Neuron (in vitro differentiated cells): Measurements from ENCODE around the gene PRCP.
"Not testable (repeated sequence)": the region's sequence is repeated elsewhere in the genome, so short reads cannot be mapped to it uniquely, and the experiment has no call there.

Experiments
- H2AFZ ChIP-seq: one replicate; pipeline ENCODE4 v1.6.1; 2013; ENCODE audit warnings: low read depth, mild to moderate bottlenecking, inconsistent platforms, low read length, moderate library complexity
- H3K27me3 ChIP-seq: one replicate; pipeline ENCODE4 v1.6.1; 2013; ENCODE audit warnings: low read length; ENCODE audit not compliant: insufficient read depth
- H3K36me3 ChIP-seq: one replicate; pipeline ENCODE4 v1.6.1; 2013; ENCODE audit warnings: low read length; ENCODE audit not compliant: insufficient read depth
- H3K4me1 ChIP-seq: one replicate; pipeline ENCODE4 v1.6.1; 2013; ENCODE audit warnings: low read length; ENCODE audit not compliant: insufficient read depth
- H3K4me3 ChIP-seq: 2 replicates; pipeline ENCODE4 v1.5.1; 2013; ENCODE audit warnings: mild to moderate bottlenecking, low read length, moderate library complexity
- H3K9me3 ChIP-seq: one replicate; pipeline ENCODE4 v1.6.1; 2013; ENCODE audit warnings: low read length

Gene PRCP

DNA sequence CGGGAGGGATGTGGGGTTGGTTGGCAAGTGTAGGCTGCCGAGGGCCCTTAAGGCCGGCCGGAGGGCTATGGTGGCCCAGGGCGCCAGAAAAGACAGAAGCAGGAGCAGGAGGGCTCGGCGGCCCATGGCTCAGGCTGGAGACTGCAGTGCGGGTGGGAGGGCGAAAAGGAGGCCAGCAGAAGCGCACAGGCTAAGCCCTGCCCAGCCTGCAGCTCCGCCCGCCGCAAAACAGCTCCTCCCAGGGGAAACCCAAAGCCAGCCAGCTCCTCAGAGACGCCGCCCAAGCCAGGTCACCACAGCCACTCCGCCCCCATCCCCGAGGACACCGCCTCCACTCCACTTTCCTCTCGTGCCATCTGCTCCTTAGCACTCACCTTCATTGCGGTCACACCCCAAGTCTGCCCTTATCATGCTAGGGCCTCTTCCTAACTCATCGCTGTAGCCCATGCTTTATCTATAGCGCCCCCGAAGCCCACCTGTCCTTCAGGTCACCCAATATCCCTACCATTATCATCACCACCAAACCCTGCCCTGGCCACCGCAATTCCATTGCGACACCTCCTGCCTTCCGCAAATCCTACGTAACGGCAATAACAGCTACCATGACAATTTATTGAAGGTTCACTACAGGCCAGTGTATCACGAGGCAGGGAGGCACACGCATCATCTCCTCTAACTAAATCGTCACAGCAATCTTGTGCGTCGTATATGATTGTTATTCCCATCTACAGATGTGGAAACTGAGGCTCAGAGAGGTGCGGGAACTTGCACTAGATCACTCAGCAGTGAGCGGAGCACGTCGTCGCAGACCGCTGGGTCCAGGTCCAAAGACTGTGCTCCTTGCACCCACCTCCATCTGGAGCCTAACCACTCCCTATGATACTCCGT, at the start of gene PRCP:
Gene PRCP (minus strand): TSS at position 154 of the 888 bp plus-strand sequence. CDS start 28 bp downstream, at position 126.
- Histone ChIP-seq H3K4me3 (peak within 1 kb of the TSS; percentile 80), H3K9me3 (no peaks in the 10 kb centered on the region), H3K36me3 (no peaks in the 10 kb centered on the region), H2AFZ (peak within 1 kb of the TSS; percentile 92), H3K27me3 (no peaks in the 10 kb centered on the region), H3K4me1 (peaks cover 23% of the 10 kb centered on the region)

DNA sequence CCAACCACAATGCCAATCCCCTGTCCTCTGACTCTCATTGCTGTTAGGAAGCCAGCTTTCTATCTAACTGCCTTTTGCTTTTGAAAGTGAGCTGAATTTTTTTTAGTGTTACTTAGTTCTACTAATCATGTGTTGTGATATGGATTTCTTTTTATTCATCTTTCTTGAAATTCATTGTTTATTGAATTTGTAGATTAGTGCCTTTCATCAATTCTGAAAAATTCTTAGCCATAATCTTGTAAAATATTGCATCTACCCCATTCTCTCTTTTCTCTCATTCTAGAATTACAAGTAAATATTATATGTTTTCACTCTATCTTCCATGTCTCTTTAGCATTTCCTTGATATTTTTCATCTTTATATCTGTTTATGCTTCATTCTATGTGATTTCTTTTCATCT, 49.1 kb upstream of the PRCP start:
- Histone ChIP-seq H3K27me3 (no peaks in the 10 kb centered on the region), H3K4me3 (no peak overlapping the region), H3K36me3 (no peaks in the 10 kb centered on the region), H3K9me3 (no peaks in the 10 kb centered on the region), H3K4me1 (no peaks in the 10 kb centered on the region), H2AFZ (no peak overlapping the region)

DNA sequence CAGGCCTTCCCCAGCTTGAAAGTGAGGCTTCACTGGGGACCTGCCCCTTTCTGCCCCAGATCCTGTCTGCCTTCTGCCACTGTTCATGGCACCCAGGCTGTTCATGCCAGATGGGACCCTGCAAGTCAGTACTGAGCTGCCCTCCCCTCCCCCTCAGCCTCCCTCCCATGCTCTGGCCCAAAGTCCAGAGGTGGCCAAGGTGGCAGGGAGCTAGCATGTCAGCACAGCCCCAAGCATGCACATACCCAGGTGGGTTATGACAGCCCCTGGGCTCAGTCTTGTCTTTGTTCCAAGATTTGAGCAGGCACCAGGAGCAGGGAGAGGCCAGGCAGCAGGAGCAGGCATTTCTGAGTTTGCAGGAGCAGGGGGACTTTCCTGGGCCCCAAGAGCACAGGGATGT, 45.5 kb upstream of the PRCP start:
- Histone ChIP-seq H3K9me3 (no peaks in the 10 kb centered on the region), H3K4me1 (no peaks in the 10 kb centered on the region)

DNA sequence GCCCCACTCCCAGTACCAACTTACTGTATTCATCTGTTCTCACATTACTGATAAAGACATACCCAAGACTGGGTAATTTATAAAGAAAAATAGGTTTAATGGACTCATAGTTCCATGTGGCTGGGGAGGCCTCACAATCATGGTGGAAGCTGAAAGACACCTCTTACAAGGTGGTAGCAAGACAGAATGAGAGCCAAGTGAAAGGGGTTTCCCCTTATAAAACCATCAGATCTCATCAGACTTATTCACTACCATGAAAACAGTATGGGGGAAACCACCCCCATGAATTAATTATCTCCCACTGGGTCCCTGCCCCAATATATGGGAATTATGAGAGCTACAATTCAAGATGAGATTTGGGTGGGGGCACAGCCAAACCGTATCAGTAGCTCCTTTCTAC, 44.8 kb upstream of the PRCP start:
- H3K36me3 ChIP-seq, H2AFZ ChIP-seq, H3K4me3 ChIP-seq, H3K27me3 ChIP-seq, H3K4me1 ChIP-seq, H3K9me3 ChIP-seq: not testable (repeated sequence)

More for the DNA sequence above, 45.5 kb upstream of the PRCP start:
- Histone ChIP-seq H3K4me3 (no peak overlapping the region), H3K27me3 (no peaks in the 10 kb centered on the region), H2AFZ (no peak overlapping the region), H3K36me3 (no peaks in the 10 kb centered on the region)

DNA sequence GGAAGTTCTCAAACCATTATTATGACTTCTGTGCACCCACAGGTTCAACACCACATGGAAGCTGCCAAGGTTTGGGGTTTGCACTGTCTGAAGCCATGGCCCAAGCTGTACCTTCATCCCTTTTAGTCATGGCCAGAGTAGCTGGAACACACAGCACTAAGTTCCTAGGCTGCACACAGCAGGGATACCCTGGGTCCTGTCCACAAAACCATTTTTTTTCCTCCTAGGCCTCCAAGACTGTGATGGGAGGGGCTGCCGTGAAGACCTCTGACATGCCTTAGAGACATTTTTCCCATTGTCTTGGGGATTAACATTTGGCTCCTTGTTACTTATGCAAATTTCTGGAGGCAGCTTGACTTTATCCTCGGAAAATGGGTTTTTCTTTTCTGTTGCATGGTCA, 44.0 kb upstream of the PRCP start:
- no peak overlapping the region for H3K4me3 ChIP-seq
- H3K27me3 ChIP-seq, result no peaks in the 10 kb centered on the region
- H3K4me1 ChIP-seq, result no peaks in the 10 kb centered on the region
- no peaks in the 10 kb centered on the region for H3K9me3 ChIP-seq
- no peaks in the 10 kb centered on the region for H3K36me3 ChIP-seq
- H2AFZ ChIP-seq, result no peak overlapping the region

DNA sequence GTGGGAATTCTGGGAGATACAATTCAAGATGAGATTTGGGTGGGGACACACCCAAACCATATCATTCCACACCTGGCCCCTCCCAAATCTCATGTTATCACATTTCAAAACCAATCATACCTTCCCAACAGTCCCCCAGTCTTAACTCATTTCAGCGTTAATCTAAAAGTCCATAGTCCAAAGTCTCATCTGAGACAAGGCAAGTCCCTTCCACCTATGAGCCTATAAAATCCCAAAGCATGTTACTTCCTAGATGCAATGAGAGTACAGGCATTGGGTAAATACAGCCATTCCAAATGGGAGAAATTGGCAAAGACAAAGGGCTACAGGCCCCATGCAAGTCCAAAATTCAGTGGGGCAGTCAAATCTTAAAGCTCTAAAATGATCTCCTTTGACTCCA, 43.2 kb upstream of the PRCP start:
- not testable (repeated sequence) for H3K4me1 ChIP-seq, H3K27me3 ChIP-seq, H2AFZ ChIP-seq, H3K9me3 ChIP-seq, H3K36me3 ChIP-seq, H3K4me3 ChIP-seq

DNA sequence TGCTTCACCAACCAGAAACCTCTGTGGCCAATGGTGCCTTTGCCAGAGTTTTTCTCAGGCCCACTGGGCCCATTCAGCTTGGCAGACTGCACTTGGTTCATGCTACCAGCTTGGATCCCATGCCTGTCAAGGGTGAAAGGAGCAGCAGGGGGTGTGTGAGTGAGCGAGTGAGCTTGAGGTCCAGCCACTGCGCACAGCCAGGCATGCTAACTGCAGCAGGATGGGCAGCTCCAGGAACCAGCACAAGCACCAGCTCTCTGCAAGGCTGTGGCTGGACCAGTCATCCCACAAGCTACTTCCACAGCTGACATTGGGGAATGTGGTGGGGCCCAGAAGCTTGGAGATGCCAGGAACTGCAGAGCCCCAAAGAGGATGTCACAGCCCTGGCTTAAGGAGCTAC, 42.1 kb upstream of the PRCP start:
- Histone ChIP-seq H3K9me3 (no peaks in the 10 kb centered on the region), H3K36me3 (no peaks in the 10 kb centered on the region), H2AFZ (no peak overlapping the region), H3K27me3 (no peaks in the 10 kb centered on the region), H3K4me1 (no peaks in the 10 kb centered on the region), H3K4me3 (no peak overlapping the region)

DNA sequence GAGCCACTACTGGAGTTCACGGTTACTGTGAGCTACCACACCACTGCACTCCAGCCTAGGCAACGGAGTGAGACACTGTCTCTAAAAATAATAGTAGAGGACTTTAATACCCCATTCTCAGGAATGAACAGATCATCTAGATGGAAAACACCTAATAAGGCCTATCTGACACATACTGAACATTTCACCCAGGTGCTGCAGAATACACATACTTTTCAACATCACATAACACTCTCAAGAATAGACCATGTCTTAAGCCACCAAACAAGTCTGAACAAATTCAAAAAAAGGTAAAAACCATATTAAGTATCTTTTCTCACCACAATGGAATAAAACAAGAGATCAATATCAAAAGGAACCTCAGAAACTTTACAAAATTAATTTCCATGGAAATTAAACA, 39.2 kb upstream of the PRCP start:
- Histone ChIP-seq H3K9me3 (no peaks in the 10 kb centered on the region), H2AFZ (no peak overlapping the region), H3K4me3 (no peak overlapping the region), H3K36me3 (no peaks in the 10 kb centered on the region), H3K4me1 (no peaks in the 10 kb centered on the region), H3K27me3 (no peaks in the 10 kb centered on the region)

DNA sequence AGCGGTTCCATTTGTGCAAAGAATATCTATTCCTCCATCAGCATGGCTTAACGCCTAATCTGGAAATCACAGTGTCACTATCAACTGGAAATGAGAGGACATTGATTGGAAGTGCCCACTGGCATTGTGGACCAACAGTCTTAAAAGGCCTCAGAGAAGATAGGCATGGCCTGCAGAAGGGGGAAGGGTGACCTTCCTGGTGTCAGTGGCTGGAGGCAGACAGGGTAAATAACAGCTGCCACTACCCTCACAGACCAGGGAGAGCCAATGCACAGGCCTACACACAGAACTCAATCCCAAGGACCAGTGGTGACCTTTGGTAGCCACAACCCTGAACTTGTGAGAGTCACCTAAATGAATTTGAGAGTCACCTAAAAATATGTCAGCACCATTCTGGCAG, 37.3 kb upstream of the PRCP start:
- H3K9me3 ChIP-seq, result no peaks in the 10 kb centered on the region
- H2AFZ ChIP-seq, result no peak overlapping the region
- peaks cover 5% of the 10 kb centered on the region for H3K36me3 ChIP-seq
- H3K4me3 ChIP-seq, result no peak overlapping the region
- H3K4me1 ChIP-seq, result no peaks in the 10 kb centered on the region
- no peaks in the 10 kb centered on the region for H3K27me3 ChIP-seq

DNA sequence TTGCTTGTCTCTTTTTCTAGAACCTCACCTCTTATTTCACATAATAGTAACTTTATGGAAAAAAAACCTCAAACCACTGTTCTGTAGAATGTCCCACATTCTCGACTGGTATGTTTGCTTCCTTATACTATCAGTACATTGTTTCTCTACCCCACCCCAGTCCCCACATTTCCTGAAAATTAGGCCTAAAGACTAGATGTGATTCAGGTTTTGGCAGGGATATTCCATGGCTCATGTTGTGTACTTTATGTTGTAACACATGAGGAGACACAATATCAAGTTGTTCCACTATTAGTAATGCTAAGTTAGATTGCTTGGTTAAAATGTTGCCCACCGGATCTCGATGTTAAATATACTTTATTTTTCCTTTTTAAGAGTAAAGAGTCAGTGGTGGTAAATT, 36.0 kb upstream of the PRCP start:
- Histone ChIP-seq H2AFZ (no peak overlapping the region), H3K27me3 (no peaks in the 10 kb centered on the region), H3K36me3 (peaks cover 17% of the 10 kb centered on the region)

DNA sequence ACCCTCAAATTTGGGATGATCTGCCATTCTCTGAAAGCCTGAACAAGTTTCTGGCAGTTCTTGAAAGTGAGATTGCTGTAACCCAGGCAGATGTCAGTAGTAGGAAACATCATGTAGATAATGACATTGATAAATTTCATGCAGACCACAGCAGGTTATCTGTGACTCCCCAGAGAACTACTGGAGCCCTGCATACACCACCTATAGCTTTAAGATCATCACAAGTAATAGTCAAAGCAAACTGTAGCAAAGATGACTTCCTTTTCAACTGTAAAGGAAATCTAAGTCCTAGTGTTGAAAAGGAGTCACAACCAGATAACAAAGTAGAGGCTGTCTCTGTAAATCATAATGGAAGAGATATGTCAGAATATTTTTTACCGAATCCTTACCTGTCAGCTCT, 32.3 kb upstream of the PRCP start:
- H3K9me3 ChIP-seq, result no peaks in the 10 kb centered on the region
- no peak overlapping the region for H2AFZ ChIP-seq
- H3K36me3 ChIP-seq, result peaks cover 20% of the 10 kb centered on the region
- H3K4me1 ChIP-seq, result no peaks in the 10 kb centered on the region
- H3K27me3 ChIP-seq, result no peaks in the 10 kb centered on the region
- H3K4me3 ChIP-seq, result no peak overlapping the region

More for the DNA sequence above, 36.0 kb upstream of the PRCP start:
- H3K4me1 ChIP-seq, result no peaks in the 10 kb centered on the region
- H3K9me3 ChIP-seq, result no peaks in the 10 kb centered on the region
- no peak overlapping the region for H3K4me3 ChIP-seq

DNA sequence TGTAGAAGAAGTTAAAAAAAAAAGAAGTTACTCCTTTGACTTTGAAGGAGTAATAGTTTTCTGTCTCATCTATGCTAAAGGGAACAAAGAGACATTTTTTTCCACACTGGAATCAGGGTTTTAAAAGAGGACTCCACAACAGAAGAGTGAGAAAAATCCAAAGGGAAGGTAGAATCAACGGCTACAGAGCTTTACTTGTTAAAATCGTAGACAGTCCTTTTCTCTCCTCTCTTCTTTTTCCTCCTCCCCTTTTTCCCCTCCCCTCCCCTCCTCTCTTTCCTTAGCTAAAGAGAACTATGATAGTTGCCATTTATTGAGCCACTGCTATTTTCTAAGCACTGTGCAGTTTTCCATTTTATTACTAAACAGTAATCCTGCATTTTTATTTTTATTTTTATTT, 30.5 kb upstream of the PRCP start:
- Histone ChIP-seq H3K36me3 (peaks cover 20% of the 10 kb centered on the region), H3K4me1 (no peaks in the 10 kb centered on the region)

DNA sequence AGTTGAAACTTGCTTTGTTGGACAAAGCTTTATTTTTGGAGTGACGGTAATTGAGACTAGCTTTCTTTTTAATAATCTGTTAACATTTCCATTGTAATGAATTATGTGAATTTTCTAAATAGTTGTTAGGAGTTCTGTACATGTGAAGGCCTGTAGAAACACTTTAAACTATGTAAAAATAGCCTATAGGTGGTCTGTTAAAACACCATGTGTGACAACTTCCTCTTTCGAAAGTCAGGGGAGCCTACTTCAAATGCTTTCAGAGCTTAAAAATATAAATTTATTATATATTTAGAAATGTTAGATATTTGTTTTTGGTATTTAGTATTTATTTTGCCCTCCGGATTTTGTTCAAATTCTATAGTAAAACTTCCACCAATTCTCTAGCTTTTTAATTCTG, 30.0 kb upstream of the PRCP start:
- H2AFZ ChIP-seq, result no peak overlapping the region
- no peaks in the 10 kb centered on the region for H3K27me3 ChIP-seq
- peaks cover 20% of the 10 kb centered on the region for H3K36me3 ChIP-seq
- H3K4me3 ChIP-seq, result no peak overlapping the region
- no peaks in the 10 kb centered on the region for H3K4me1 ChIP-seq
- no peaks in the 10 kb centered on the region for H3K9me3 ChIP-seq

More for the DNA sequence above, 30.5 kb upstream of the PRCP start:
- Histone ChIP-seq H3K4me3 (no peak overlapping the region), H3K9me3 (no peaks in the 10 kb centered on the region), H2AFZ (no peak overlapping the region), H3K27me3 (no peaks in the 10 kb centered on the region)

DNA sequence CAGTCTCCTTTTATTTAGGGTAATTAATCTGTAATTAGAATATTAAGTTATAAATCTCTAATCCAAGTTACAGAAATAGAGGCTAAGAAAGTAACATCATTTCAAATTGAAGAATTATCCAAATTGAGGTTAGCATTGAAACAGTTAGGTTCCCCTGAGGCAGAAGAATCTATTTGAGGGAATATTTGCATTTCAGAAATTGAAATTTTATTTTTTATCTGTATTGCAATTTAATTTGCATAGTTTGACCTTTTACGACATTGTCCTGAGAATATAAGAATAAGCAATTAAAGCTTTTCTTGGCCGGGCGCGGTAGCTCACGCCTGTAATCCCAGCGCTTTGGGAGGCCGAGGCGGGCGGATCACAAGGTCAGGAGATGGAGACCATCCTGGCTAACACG, 28.9 kb upstream of the PRCP start:
- Histone ChIP-seq H3K4me1 (no peaks in the 10 kb centered on the region), H2AFZ (no peak overlapping the region), H3K9me3 (no peaks in the 10 kb centered on the region), H3K27me3 (no peaks in the 10 kb centered on the region), H3K4me3 (no peak overlapping the region), H3K36me3 (peaks cover 20% of the 10 kb centered on the region)
